Stomach (tissue), 4 donors: ENCODE results near the gene HMGCS1.

Source experiments
- EP300 ChIP-seq: sonication (generic); formaldehyde crosslinking; IDR thresholded peaks from one replicate; pipeline ENCODE4 v1.6.1; 2017; ENCODE audit warnings: antibody characterized with exemption
- POLR2A ChIP-seq, 4 donors: fragments of 450-650 bp; IDR thresholded peaks; one replicate each; pipeline ENCODE4 v1.6.1; 2016; ENCODE audit warnings: antibody characterized with exemption in 4 of 4, control low read depth in 2 of 4, mild to moderate bottlenecking in 1 of 4, moderate library complexity in 1 of 4

GRCh38 chr5:43270645-43271044 is 42.6 kb downstream of the HMGCS1 start:
- no peak for TF ChIP-seq POLR2A (IDR thresholded peaks at IDR 0.05)
- TF ChIP-seq EP300, result no peak
